HEK293 (cell line): ENCODE results near the gene NDUFS2.
A peak's percentile ranks its signal among the peaks of the same experiment; 100 is the strongest.

Experiments
- BCL11A ChIP-seq: fragments of 450-650 bp; formaldehyde crosslinking; IDR thresholded peaks from 2 replicates; pipeline ENCODE4 v1.5.1; 2016; ENCODE audit warnings: low read depth, missing biosample characterization, missing genetic modification characterization
- EGR2 ChIP-seq: fragments of 450-650 bp; formaldehyde crosslinking; IDR thresholded peaks from 2 replicates; pipeline ENCODE4 v1.5.1; 2016; ENCODE audit warnings: low read depth, missing biosample characterization, missing genetic modification characterization
- IKZF3 ChIP-seq: fragments of 450-650 bp; IDR thresholded peaks from 2 replicates; pipeline ENCODE4 v1.5.0; 2018; ENCODE audit warnings: missing biosample characterization, mild to moderate bottlenecking, missing genetic modification characterization, moderate library complexity
- KLF17 ChIP-seq: fragments of 450-650 bp; formaldehyde crosslinking; IDR thresholded peaks from 2 replicates; pipeline ENCODE4 v1.5.1; 2016; ENCODE audit warnings: missing biosample characterization, missing genetic modification characterization
- OSR2 ChIP-seq: fragments of 450-650 bp; formaldehyde crosslinking; IDR thresholded peaks from 2 replicates; pipeline ENCODE4 v1.5.1; 2016; ENCODE audit warnings: missing biosample characterization, missing genetic modification characterization
- RBAK ChIP-seq: fragments of 450-650 bp; formaldehyde crosslinking; IDR thresholded peaks from 2 replicates; pipeline ENCODE4 v1.5.1; 2016; ENCODE audit warnings: missing biosample characterization, missing genetic modification characterization
- ZBTB44 ChIP-seq: fragments of 450-650 bp; IDR thresholded peaks from 2 replicates; pipeline ENCODE4 v1.5.1; 2018; ENCODE audit warnings: missing biosample characterization, mild to moderate bottlenecking, missing genetic modification characterization
- ZNF10 ChIP-seq: fragments of 450-650 bp; formaldehyde crosslinking; IDR thresholded peaks from 2 replicates; pipeline ENCODE4 v1.5.1; 2017; ENCODE audit warnings: missing biosample characterization, missing genetic modification characterization
- ZNF121 ChIP-seq: fragments of 450-650 bp; formaldehyde crosslinking; IDR thresholded peaks from 2 replicates; pipeline ENCODE4 v1.5.1; 2016; ENCODE audit warnings: missing biosample characterization, missing genetic modification characterization
- ZNF19 ChIP-seq: fragments of 450-650 bp; formaldehyde crosslinking; IDR thresholded peaks from 2 replicates; pipeline ENCODE4; 2016; ENCODE audit warnings: missing biosample characterization, missing genetic modification characterization, low read depth
- ZNF266 ChIP-seq: fragments of 450-650 bp; formaldehyde crosslinking; IDR thresholded peaks from 2 replicates; pipeline ENCODE4 v1.5.1; 2016; ENCODE audit warnings: missing biosample characterization, missing genetic modification characterization, low read depth
- ZNF280C ChIP-seq: fragments of 450-650 bp; formaldehyde crosslinking; IDR thresholded peaks from 2 replicates; pipeline ENCODE4 v1.5.1; 2016; ENCODE audit warnings: missing biosample characterization, missing genetic modification characterization
- ZNF416 ChIP-seq: fragments of 450-650 bp; formaldehyde crosslinking; IDR thresholded peaks from 2 replicates; pipeline ENCODE4 v1.5.1; 2016; ENCODE audit warnings: missing biosample characterization, missing genetic modification characterization
- ZNF510 ChIP-seq: fragments of 450-650 bp; formaldehyde crosslinking; IDR thresholded peaks from 2 replicates; pipeline ENCODE4 v1.5.1; 2018; ENCODE audit warnings: mild to moderate bottlenecking, missing genetic modification characterization, missing biosample characterization; ENCODE audit not compliant: insufficient replicate concordance
- ZNF518A ChIP-seq: fragments of 450-650 bp; formaldehyde crosslinking; conservative IDR thresholded peaks from 2 replicates; pipeline ENCODE4 v1.5.1; 2016; ENCODE audit warnings: low read depth, missing biosample characterization, missing genetic modification characterization
- ZNF555 ChIP-seq: fragments of 450-650 bp; formaldehyde crosslinking; conservative IDR thresholded peaks from 2 replicates; pipeline ENCODE4 v1.5.1; 2017; ENCODE audit warnings: missing biosample characterization, mild to moderate bottlenecking, missing genetic modification characterization, inconsistent platforms
- ZNF585B ChIP-seq: fragments of 450-650 bp; formaldehyde crosslinking; IDR thresholded peaks from 2 replicates; pipeline ENCODE4 v1.5.1; 2016; ENCODE audit warnings: missing biosample characterization, missing genetic modification characterization
- ZNF670 ChIP-seq: fragments of 450-650 bp; formaldehyde crosslinking; IDR thresholded peaks from 2 replicates; pipeline ENCODE4 v1.5.1; 2016; ENCODE audit warnings: missing biosample characterization, missing genetic modification characterization, low read depth
- ZSCAN18 ChIP-seq: fragments of 450-650 bp; formaldehyde crosslinking; IDR thresholded peaks from 2 replicates; pipeline ENCODE4 v1.5.1; 2016; ENCODE audit warnings: missing biosample characterization, missing genetic modification characterization
- TF ChIP-seq, protein P1 (sequence below): sonication (generic); formaldehyde crosslinking; IDR thresholded peaks from 2 replicates; pipeline ENCODE4 v1.8.1; 2022; ENCODE audit warnings: mild to moderate bottlenecking, moderate library complexity, missing genetic modification reagents
- TF ChIP-seq, protein P2 (sequence below): fragments of 450-650 bp; formaldehyde crosslinking; IDR thresholded peaks from 2 replicates; pipeline ENCODE4 v1.5.1; 2016; ENCODE audit warnings: missing biosample characterization, missing genetic modification characterization
- TF ChIP-seq, protein P3 (sequence below): fragments of 450-650 bp; formaldehyde crosslinking; IDR thresholded peaks from 2 replicates; pipeline ENCODE4 v1.5.1; 2017; ENCODE audit warnings: missing biosample characterization, missing genetic modification characterization

Gene NDUFS2

DNA sequence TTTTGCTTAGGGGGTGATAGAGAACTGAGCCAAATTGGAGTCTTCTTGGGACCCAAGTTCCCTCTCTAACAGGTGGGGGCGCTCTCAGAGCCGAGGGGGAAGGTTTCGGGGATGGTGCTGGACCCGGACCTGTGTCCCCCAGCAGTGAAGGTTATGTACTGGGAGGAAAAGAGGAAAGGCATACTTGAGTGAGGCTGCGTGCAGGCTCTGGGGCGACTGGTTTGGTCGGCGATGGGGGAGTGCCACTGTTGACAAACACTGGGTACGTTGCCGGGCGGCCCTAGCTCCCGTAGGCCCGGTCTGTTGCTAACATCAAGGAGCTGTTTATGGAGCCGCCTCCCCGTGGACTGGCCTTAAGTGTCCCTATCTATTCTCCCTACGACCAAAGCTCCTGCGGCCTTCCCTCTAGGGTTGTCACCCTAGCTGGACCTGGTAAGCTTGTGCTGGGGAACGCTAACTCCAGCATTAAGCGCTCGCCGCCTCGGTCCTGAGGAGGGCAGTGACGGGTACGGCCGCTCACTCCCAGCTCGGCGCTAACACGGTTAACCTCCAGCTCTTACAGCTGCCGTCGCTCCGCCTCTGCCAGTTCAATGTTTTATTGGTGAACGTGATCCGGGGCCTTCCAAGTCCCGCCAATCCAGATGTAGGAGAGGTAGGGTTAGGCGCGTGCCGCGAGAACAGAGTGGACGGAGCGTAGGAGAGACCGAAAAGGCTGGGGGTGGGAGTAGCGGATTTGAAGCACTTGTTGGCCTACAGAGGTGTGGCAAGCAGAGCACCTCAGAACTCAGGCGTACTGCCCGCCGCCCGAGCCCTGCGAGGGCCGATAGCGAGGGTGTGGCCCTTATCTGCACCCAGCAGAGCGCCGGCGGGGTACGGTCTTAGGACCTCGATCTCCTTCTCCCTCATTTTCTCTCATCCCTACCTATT is 36.2 kb upstream of the NDUFS2 start, which contains the start of gene PPOX (continued):
- no peak; the same call in 1 of the 2 replicates for TF ChIP-seq BCL11A
- no peak for TF ChIP-seq ZNF280C (tag by site-specific recombination)
- no peak for TF ChIP-seq ZNF670 (tag by site-specific recombination)
- peak; percentile 87 for TF ChIP-seq EGR2 (tag by site-specific recombination)
- TF ChIP-seq RBAK (tag by site-specific recombination) = no peak
- TF ChIP-seq, protein P1, sequence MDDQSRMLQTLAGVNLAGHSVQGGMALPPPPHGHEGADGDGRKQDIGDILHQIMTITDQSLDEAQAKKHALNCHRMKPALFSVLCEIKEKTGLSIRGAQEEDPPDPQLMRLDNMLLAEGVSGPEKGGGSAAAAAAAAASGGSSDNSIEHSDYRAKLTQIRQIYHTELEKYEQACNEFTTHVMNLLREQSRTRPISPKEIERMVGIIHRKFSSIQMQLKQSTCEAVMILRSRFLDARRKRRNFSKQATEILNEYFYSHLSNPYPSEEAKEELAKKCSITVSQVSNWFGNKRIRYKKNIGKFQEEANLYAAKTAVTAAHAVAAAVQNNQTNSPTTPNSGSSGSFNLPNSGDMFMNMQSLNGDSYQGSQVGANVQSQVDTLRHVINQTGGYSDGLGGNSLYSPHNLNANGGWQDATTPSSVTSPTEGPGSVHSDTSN = no peak
- TF ChIP-seq ZNF266 (tag by site-specific recombination) = no peak
- TF ChIP-seq ZNF555 (tag by site-specific recombination) = no peak
- TF ChIP-seq ZNF518A (tag by site-specific recombination) = no peak
- no peak for TF ChIP-seq ZNF585B (tag by site-specific recombination)
- TF ChIP-seq ZSCAN18 (tag by site-specific recombination) = no peak
- TF ChIP-seq ZNF416 (tag by site-specific recombination) = no peak
- peak; percentile 49; the same call in 1 of the 2 replicates for TF ChIP-seq KLF17 (tag by site-specific recombination)
- TF ChIP-seq, protein P2, sequence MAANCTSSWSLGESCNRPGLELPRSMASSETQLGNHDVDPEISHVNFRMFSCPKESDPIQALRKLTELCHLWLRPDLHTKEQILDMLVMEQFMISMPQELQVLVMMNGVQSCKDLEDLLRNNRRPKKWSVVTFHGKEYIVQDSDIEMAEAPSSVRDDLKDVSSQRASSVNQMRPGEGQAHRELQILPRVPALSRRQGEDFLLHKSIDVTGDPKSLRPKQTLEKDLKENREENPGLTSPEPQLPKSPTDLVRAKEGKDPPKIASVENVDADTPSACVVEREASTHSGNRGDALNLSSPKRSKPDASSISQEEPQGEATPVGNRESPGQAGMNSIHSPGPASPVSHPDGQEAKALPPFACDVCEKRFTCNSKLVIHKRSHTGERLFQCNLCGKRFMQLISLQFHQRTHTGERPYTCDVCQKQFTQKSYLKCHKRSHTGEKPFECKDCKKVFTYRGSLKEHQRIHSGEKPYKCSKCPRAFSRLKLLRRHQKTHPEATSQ = no peak
- TF ChIP-seq ZNF121 (tag by site-specific recombination) = no peak
- TF ChIP-seq, protein P3, sequence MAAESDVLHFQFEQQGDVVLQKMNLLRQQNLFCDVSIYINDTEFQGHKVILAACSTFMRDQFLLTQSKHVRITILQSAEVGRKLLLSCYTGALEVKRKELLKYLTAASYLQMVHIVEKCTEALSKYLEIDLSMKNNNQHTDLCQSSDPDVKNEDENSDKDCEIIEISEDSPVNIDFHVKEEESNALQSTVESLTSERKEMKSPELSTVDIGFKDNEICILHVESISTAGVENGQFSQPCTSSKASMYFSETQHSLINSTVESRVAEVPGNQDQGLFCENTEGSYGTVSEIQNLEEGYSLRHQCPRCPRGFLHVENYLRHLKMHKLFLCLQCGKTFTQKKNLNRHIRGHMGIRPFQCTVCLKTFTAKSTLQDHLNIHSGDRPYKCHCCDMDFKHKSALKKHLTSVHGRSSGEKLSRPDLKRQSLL (tag by site-specific recombination) = peak; percentile 74; the same call in 1 of the 2 replicates
- no peak for TF ChIP-seq ZNF510 (tag by site-specific recombination)
- TF ChIP-seq ZBTB44 (tag by site-specific recombination) = 0 out of 2 replicates have a peak, but pooled peaks have one; percentile 11
- peak; percentile 31; the same call in 1 of the 2 replicates for TF ChIP-seq OSR2 (tag by site-specific recombination)
- TF ChIP-seq IKZF3 (tag by site-specific recombination) = no peak
- no peak for TF ChIP-seq ZNF19 (tag by site-specific recombination)
- no peak; the same call in 1 of the 2 replicates for TF ChIP-seq ZNF10
